Activated T-helper 1 cell treated with anti-CD3 and anti-CD28 coated beads, Interleukin-12 subunit alpha, Interleukin-12 subunit beta, Interleukin-2, Interleukin-4 antibody, amounts not matched to agents 30 ng/mL and 10 ng/mL and 1 ng/mL, durations not matched to agents 14 hours and 24 hours and 36 hours (primary cell): ENCODE results near the gene GAGE10. TPM values are rescaled to one million over a fixed set of nuclear protein-coding genes. Genes with fewer than 3 reads are reported as not detected.

ENCODE experiments used
- DNase-seq: peaks from one replicate; pipeline ENCODE4 v3.0.0; 2021; ENCODE audit warnings: low spot score
- H3K27ac Mint-ChIP-seq: one replicate; pipeline ENCODE4 v1.8.0; 2021; ENCODE audit warnings: mild to moderate bottlenecking, mixed read lengths
- H3K27me3 Mint-ChIP-seq: one replicate; pipeline ENCODE4 v1.8.0; 2022; ENCODE audit warnings: mild to moderate bottlenecking, moderate library complexity, mixed read lengths; ENCODE audit not compliant: insufficient read depth
- H3K36me3 Mint-ChIP-seq: one replicate; pipeline ENCODE4 v1.8.0; 2021; ENCODE audit warnings: low read depth, mixed read lengths
- H3K4me1 Mint-ChIP-seq: one replicate; pipeline ENCODE4 v1.8.0; 2021; ENCODE audit warnings: low read depth, mixed read lengths
- H3K4me3 Mint-ChIP-seq: one replicate; pipeline ENCODE4 v1.8.0; 2021; ENCODE audit warnings: mild to moderate bottlenecking, moderate library complexity, mixed read lengths
- H3K9me3 Mint-ChIP-seq: one replicate; pipeline ENCODE4 v1.8.0; 2021; ENCODE audit warnings: mixed read lengths
- intact Hi-C: fragments of 100-400 bp; cut with micrococcal nuclease; formaldehyde crosslinking; loops from one replicate; pipeline ENCODE4 v1.15.1; 2024
- total RNA-seq: library from RNA; stranded (reverse); gene quantifications from 2 replicates; pipeline ENCODE4 v1.2.3, GENCODE V29; 2022

Gene GAGE10
- total RNA-seq, result not detected in 2 replicates

- H3K4me3 Mint-ChIP-seq, result no peak within 1 kb of the TSS
- intact Hi-C loops, result no loop called here
- DNase-seq, result no peak
- H3K4me1 Mint-ChIP-seq, result peaks cover 1% of the 10 kb centered on the region
- H3K9me3 Mint-ChIP-seq, result no peaks in the 10 kb centered on the region
- H3K27me3 Mint-ChIP-seq, result peaks cover 16% of the 10 kb centered on the region
- no peak within 1 kb of the TSS for H3K27ac Mint-ChIP-seq
- H3K36me3 Mint-ChIP-seq, result no peaks in the 10 kb centered on the region
These were observed at the start of gene GAGE10 for GRCh38 chrX:49303346-49303745. TSS of gene GAGE10 (plus strand) at chrX:49303646. CDS start at chrX:49304860, 1,214 bp downstream.

GRCh38 chrX:49254639-49255038 is 48.8 kb upstream of the GAGE10 start:
- Mint-ChIP-seq H3K27me3 (no peaks in the 10 kb centered on the region), H3K36me3 (peaks cover 9% of the 10 kb centered on the region), H3K27ac (no peak overlapping the region), H3K9me3 (no peaks in the 10 kb centered on the region), H3K4me1 (peaks cover 5% of the 10 kb centered on the region), H3K4me3 (no peak overlapping the region)
- no peak for DNase-seq
- intact Hi-C loops, result no loop called here

- peaks cover 5% of the 10 kb centered on the region for H3K4me1 Mint-ChIP-seq
- H3K27me3 Mint-ChIP-seq, result no peaks in the 10 kb centered on the region
- no peaks in the 10 kb centered on the region for H3K9me3 Mint-ChIP-seq
- no peak overlapping the region for H3K27ac Mint-ChIP-seq
- DNase-seq, result no peak
- intact Hi-C loops, result no loop called here
- H3K4me3 Mint-ChIP-seq, result no peak overlapping the region
- H3K36me3 Mint-ChIP-seq, result peaks cover 9% of the 10 kb centered on the region
These were observed 47.0 kb upstream of the GAGE10 start for GRCh38 chrX:49256268-49256995.

GRCh38 chrX:49257074-49257790 is 46.2 kb upstream of the GAGE10 start:
- no peaks in the 10 kb centered on the region for H3K9me3 Mint-ChIP-seq
- peaks cover 9% of the 10 kb centered on the region for H3K36me3 Mint-ChIP-seq
- H3K27me3 Mint-ChIP-seq, result no peaks in the 10 kb centered on the region
- intact Hi-C loops, result no loop called here
- no peak overlapping the region for H3K4me3 Mint-ChIP-seq
- no peak overlapping the region for H3K27ac Mint-ChIP-seq
- H3K4me1 Mint-ChIP-seq, result peaks cover 9% of the 10 kb centered on the region
- DNase-seq, result no peak

GRCh38 chrX:49257846-49258748 is 45.3 kb upstream of the GAGE10 start:
- intact Hi-C loops, result no loop called here
- Mint-ChIP-seq H3K27me3 (no peaks in the 10 kb centered on the region), H3K27ac (no peak overlapping the region), H3K36me3 (peaks cover 7% of the 10 kb centered on the region), H3K4me3 (no peak overlapping the region), H3K4me1 (peaks cover 18% of the 10 kb centered on the region), H3K9me3 (no peaks in the 10 kb centered on the region)
- DNase-seq, result no peak

GRCh38 chrX:49258749-49259124 is 44.7 kb upstream of the GAGE10 start:
- Mint-ChIP-seq H3K27me3 (no peaks in the 10 kb centered on the region), H3K4me3 (no peak overlapping the region), H3K9me3 (no peaks in the 10 kb centered on the region), H3K4me1 (peaks cover 21% of the 10 kb centered on the region), H3K36me3 (peaks cover 7% of the 10 kb centered on the region), H3K27ac (peak overlapping the region; percentile 69)
- no peak for DNase-seq
- intact Hi-C loops, result no loop called here

- Mint-ChIP-seq H3K4me1 (peaks cover 35% of the 10 kb centered on the region), H3K27ac (no peak overlapping the region)
- intact Hi-C loops, result loop anchor here (10.0 kb wide), 1 partner anchor 366 kb away; the partner anchor contains the start of genes PQBP1 and TIMM17B
These were observed 43.0 kb upstream of the GAGE10 start for GRCh38 chrX:49260221-49260985.

GRCh38 chrX:49262603-49263002 is 40.8 kb upstream of the GAGE10 start:
- intact Hi-C loops, result loop anchor here (1.0 to 10.0 kb wide), 2 partner anchors 11 to 368 kb away; partner anchors contain the start of genes PQBP1 and TIMM17B
- Mint-ChIP-seq H3K4me1 (peaks cover 40% of the 10 kb centered on the region), H3K4me3 (peak overlapping the region; percentile 65), H3K9me3 (no peaks in the 10 kb centered on the region), H3K27ac (peak overlapping the region; percentile 75), H3K27me3 (no peaks in the 10 kb centered on the region), H3K36me3 (peaks cover 7% of the 10 kb centered on the region)
- no peak for DNase-seq

More at GRCh38 chrX:49260221-49260985, 43.0 kb upstream of the GAGE10 start:
- no peaks in the 10 kb centered on the region for H3K9me3 Mint-ChIP-seq
- H3K36me3 Mint-ChIP-seq, result peaks cover 7% of the 10 kb centered on the region
- DNase-seq, result no peak
- H3K4me3 Mint-ChIP-seq, result no peak overlapping the region
- H3K27me3 Mint-ChIP-seq, result no peaks in the 10 kb centered on the region

GRCh38 chrX:49263631-49264030 is 39.8 kb upstream of the GAGE10 start:
- Mint-ChIP-seq H3K9me3 (no peaks in the 10 kb centered on the region), H3K27me3 (no peaks in the 10 kb centered on the region), H3K4me3 (peak overlapping the region; percentile 83), H3K36me3 (peaks cover 7% of the 10 kb centered on the region), H3K27ac (peak overlapping the region; percentile 77), H3K4me1 (peaks cover 50% of the 10 kb centered on the region)
- intact Hi-C loops, result loop anchor here (10.0 kb wide), 1 partner anchor 369 kb away; the partner anchor contains the start of genes PQBP1 and TIMM17B
- DNase-seq, result no peak

GRCh38 chrX:49264460-49264859 is 39.0 kb upstream of the GAGE10 start, which contains the start of gene FOXP3:
TSS of gene FOXP3 (minus strand) at chrX:49264710. CDS start at chrX:49258505, 6,205 bp downstream.
- Mint-ChIP-seq H3K9me3 (no peaks in the 10 kb centered on the region), H3K4me1 (peaks cover 49% of the 10 kb centered on the region), H3K27ac (peak within 1 kb of the TSS; percentile 77), H3K27me3 (no peaks in the 10 kb centered on the region), H3K4me3 (peak within 1 kb of the TSS; percentile 83), H3K36me3 (peaks cover 5% of the 10 kb centered on the region)
- intact Hi-C loops, result loop anchor here (10.0 kb wide), 1 partner anchor 370 kb away; the partner anchor contains the start of genes PQBP1 and TIMM17B
- no peak for DNase-seq

- H3K9me3 Mint-ChIP-seq, result no peaks in the 10 kb centered on the region
These were observed 36.7 kb upstream of the GAGE10 start for GRCh38 chrX:49266523-49267445.

More at GRCh38 chrX:49266523-49267445, 36.7 kb upstream of the GAGE10 start:
- intact Hi-C loops, result loop anchor here (10.0 kb wide), 1 partner anchor 372 kb away; the partner anchor contains the start of genes PQBP1 and TIMM17B
- H3K27me3 Mint-ChIP-seq, result no peaks in the 10 kb centered on the region
- no peak for DNase-seq
- H3K4me3 Mint-ChIP-seq, result peak overlapping the region; percentile 91
- H3K36me3 Mint-ChIP-seq, result peaks cover 9% of the 10 kb centered on the region
- H3K4me1 Mint-ChIP-seq, result peaks cover 58% of the 10 kb centered on the region
- H3K27ac Mint-ChIP-seq, result no peak overlapping the region
